B cell (primary cell): ENCODE data around the gene HLA-DQB2.

Experiments used
- CTCF ChIP-seq: fragments of 200-600 bp; IDR thresholded peaks from one replicate; pipeline ENCODE4 v1.8.0; 2022; ENCODE audit warnings: antibody characterized with exemption, mild to moderate bottlenecking
- EZH2 ChIP-seq: IDR thresholded peaks from 2 replicates; pipeline ENCODE4 v1.6.1; 2012; ENCODE audit warnings: borderline replicate concordance, low read depth, mild to moderate bottlenecking, moderate library complexity, low read length; ENCODE audit not compliant: insufficient read depth, poor library complexity, severe bottlenecking

GRCh38 chr6:32716396-32716795 is 46.9 kb downstream of the HLA-DQB2 start:
- no peak for TF ChIP-seq EZH2
- no peak for TF ChIP-seq CTCF
